OCI-LY3 (cell line): ENCODE measurements around the gene DIRAS2.

ENCODE experiments used
- H2AFZ ChIP-seq: fragments of 200-600, 300-600 bp; shearing (Covaris generic); 2 replicates; pipeline ENCODE4 v1.6.0; 2014; ENCODE audit warnings: antibody characterized with exemption, low read depth, low read length
- H3K27ac ChIP-seq: fragments of 200-600, 300-600 bp; sonication (generic); 2 replicates; pipeline ENCODE4 v1.5.1; 2014; ENCODE audit warnings: mild to moderate bottlenecking, low read length, moderate library complexity, mixed read lengths
- H3K27me3 ChIP-seq: fragments of 200-600, 300-600 bp; sonication (generic); 2 replicates; pipeline ENCODE4 v1.6.1; 2014; ENCODE audit warnings: low read depth, low read length, mixed read lengths
- H3K36me3 ChIP-seq: fragments of 200-600, 300-600 bp; sonication (generic); replicated peaks from 2 replicates; pipeline ENCODE3; 2014; ENCODE audit warnings: low read depth, low read length, mixed read lengths
- H3K4me1 ChIP-seq: fragments of 300-600, 200-600 bp; sonication (generic); 2 replicates; pipeline ENCODE4 v1.6.1; 2014; ENCODE audit warnings: low read length, mixed read lengths
- H3K4me2 ChIP-seq: fragments of 200-600, 300-600 bp; sonication (generic); 2 replicates; pipeline ENCODE4 v1.6.1; 2014; ENCODE audit warnings: low read length, mixed read lengths
- H3K4me3 ChIP-seq: fragments of 300-600, 200-600 bp; sonication (generic); 2 replicates; pipeline ENCODE4 v1.5.1; 2014; ENCODE audit warnings: antibody characterized with exemption, mild to moderate bottlenecking, low read length, moderate library complexity
- H3K79me2 ChIP-seq: fragments of 300-600, 200-600 bp; shearing (Covaris generic); 2 replicates; pipeline ENCODE4 v1.6.1; 2014; ENCODE audit warnings: mild to moderate bottlenecking, low read length, mixed read lengths
- H3K9ac ChIP-seq: fragments of 300-600, 200-600 bp; shearing (Covaris generic); 2 replicates; pipeline ENCODE4 v1.6.0; 2014; ENCODE audit warnings: mild to moderate bottlenecking, low read length, moderate library complexity
- H3K9me3 ChIP-seq: fragments of 200-600, 300-600 bp; shearing (Covaris generic); 2 replicates; pipeline ENCODE4 v1.6.1; 2014; ENCODE audit warnings: low read length, mixed read lengths; ENCODE audit not compliant: insufficient read depth
- H4K20me1 ChIP-seq: fragments of 200-600, 300-600 bp; sonication (generic); 2 replicates; pipeline ENCODE4 v1.6.1; 2016; ENCODE audit warnings: low read length, mixed read lengths; ENCODE audit not compliant: insufficient read depth
- EZH2phosphoT487 ChIP-seq: fragments of 200-600 bp; shearing (Covaris generic); IDR thresholded peaks from 2 replicates; pipeline ENCODE4 v1.6.1; 2018; ENCODE audit warnings: antibody characterized with exemption, mixed run types, low read depth
- TF ChIP-seq, protein P1 (sequence below): fragments of 200-600, 300-600 bp; sonication (generic); IDR thresholded peaks from 2 replicates; pipeline ENCODE4 v1.5.1; 2014; ENCODE audit warnings: antibody characterized with exemption, low read length, low read depth

The DIRAS2 gene

DNA sequence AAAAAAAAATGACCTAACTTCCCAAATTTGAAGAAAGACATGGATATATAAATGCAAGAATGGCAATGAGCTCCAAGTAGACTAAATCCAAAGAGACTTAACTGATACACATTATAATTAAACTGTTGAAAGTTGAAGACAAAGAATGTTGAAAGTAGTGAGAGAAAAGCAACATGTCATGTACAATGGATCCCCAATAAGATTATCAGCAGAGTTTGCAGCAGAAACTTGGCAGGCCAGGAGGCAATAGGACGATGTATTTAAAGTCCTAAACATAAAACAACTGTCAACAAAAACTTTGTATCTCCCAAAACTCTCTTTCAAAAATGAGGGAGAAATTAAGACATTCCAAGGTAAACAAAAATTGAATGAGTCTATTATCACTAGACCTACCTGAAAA is 8.6 kb upstream of the DIRAS2 start:
- no peak overlapping the region for H3K4me3 ChIP-seq
- H3K27me3 ChIP-seq, result no peaks in the 10 kb centered on the region
- no peaks in the 10 kb centered on the region for H3K79me2 ChIP-seq
- no peak overlapping the region for H2AFZ ChIP-seq
- no peak overlapping the region for H3K27ac ChIP-seq
- TF ChIP-seq, protein P1, sequence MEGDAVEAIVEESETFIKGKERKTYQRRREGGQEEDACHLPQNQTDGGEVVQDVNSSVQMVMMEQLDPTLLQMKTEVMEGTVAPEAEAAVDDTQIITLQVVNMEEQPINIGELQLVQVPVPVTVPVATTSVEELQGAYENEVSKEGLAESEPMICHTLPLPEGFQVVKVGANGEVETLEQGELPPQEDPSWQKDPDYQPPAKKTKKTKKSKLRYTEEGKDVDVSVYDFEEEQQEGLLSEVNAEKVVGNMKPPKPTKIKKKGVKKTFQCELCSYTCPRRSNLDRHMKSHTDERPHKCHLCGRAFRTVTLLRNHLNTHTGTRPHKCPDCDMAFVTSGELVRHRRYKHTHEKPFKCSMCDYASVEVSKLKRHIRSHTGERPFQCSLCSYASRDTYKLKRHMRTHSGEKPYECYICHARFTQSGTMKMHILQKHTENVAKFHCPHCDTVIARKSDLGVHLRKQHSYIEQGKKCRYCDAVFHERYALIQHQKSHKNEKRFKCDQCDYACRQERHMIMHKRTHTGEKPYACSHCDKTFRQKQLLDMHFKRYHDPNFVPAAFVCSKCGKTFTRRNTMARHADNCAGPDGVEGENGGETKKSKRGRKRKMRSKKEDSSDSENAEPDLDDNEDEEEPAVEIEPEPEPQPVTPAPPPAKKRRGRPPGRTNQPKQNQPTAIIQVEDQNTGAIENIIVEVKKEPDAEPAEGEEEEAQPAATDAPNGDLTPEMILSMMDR, result no peak
- no peak for TF ChIP-seq EZH2phosphoT487
- H3K9me3 ChIP-seq, result 0 out of 2 replicates have a peak, but pooled peaks cover 3% of the 10 kb centered on the region
- H3K9ac ChIP-seq, result no peak overlapping the region
- H4K20me1 ChIP-seq, result no peaks in the 10 kb centered on the region
- no peaks in the 10 kb centered on the region for H3K36me3 ChIP-seq
- no peak overlapping the region for H3K4me2 ChIP-seq
- H3K4me1 ChIP-seq, result no peaks in the 10 kb centered on the region

DNA sequence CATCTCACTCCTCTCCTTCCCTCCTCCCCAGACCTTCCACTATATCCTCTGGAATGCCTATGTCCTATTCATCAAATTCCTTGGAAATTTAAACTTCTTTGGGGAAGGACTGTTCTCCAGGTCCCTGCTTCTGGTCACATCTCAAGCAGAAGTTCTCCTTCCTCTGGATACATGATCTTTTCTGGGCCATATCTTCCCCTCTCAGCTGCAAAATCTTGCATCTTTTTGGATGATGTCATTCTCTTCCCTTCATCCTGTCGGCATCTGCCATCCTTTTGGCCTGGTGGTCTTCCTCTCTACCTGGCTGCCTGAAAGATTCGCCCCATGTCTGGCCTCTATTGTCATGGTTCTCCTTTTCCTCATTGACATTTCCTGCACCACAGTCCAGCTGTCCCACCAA is 5.2 kb upstream of the DIRAS2 start:
- no peak for TF ChIP-seq EZH2phosphoT487
- TF ChIP-seq, protein P1, result no peak
- H3K9me3 ChIP-seq, result 0 out of 2 replicates have a peak, but pooled peaks cover 3% of the 10 kb centered on the region

DNA sequence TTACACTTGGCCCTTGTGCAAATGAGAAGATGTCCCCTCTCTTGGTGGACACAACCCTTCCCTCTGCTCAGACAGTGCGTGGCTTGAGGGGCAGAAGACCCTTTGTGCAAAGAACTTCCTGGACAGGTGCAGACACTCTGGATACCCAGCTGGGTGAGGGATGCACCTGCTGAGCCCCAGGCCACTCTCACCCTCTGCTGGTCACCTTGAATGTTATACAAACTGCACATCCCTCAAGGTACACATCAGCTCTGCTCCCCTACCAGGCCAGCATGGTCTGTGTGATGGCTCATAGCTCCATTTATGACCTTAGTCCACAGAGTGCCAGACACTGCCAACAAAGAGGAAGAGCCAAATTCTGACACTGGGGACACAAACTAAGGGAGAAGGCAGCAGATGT is 3.1 kb upstream of the DIRAS2 start:
- no peak overlapping the region for H3K4me2 ChIP-seq
- TF ChIP-seq, protein P1, result peak; percentile 13; the same call in 1 of the 2 replicates
- TF ChIP-seq EZH2phosphoT487, result no peak
- no peaks in the 10 kb centered on the region for H3K9me3 ChIP-seq
- no peaks in the 10 kb centered on the region for H3K27me3 ChIP-seq
- no peaks in the 10 kb centered on the region for H3K36me3 ChIP-seq
- no peak overlapping the region for H3K9ac ChIP-seq
- no peaks in the 10 kb centered on the region for H3K4me1 ChIP-seq
- no peak overlapping the region for H2AFZ ChIP-seq
- H3K79me2 ChIP-seq, result no peaks in the 10 kb centered on the region
- no peak overlapping the region for H3K27ac ChIP-seq
- no peak overlapping the region for H3K4me3 ChIP-seq
- H4K20me1 ChIP-seq, result no peaks in the 10 kb centered on the region

More for the DNA sequence above, 5.2 kb upstream of the DIRAS2 start:
- no peaks in the 10 kb centered on the region for H3K36me3 ChIP-seq
- H3K4me3 ChIP-seq, result no peak overlapping the region
- no peak overlapping the region for H3K9ac ChIP-seq
- no peaks in the 10 kb centered on the region for H3K27me3 ChIP-seq
- H3K4me2 ChIP-seq, result no peak overlapping the region
- no peaks in the 10 kb centered on the region for H3K79me2 ChIP-seq
- H3K4me1 ChIP-seq, result no peaks in the 10 kb centered on the region
- no peak overlapping the region for H2AFZ ChIP-seq
- no peak overlapping the region for H3K27ac ChIP-seq
- no peaks in the 10 kb centered on the region for H4K20me1 ChIP-seq

DNA sequence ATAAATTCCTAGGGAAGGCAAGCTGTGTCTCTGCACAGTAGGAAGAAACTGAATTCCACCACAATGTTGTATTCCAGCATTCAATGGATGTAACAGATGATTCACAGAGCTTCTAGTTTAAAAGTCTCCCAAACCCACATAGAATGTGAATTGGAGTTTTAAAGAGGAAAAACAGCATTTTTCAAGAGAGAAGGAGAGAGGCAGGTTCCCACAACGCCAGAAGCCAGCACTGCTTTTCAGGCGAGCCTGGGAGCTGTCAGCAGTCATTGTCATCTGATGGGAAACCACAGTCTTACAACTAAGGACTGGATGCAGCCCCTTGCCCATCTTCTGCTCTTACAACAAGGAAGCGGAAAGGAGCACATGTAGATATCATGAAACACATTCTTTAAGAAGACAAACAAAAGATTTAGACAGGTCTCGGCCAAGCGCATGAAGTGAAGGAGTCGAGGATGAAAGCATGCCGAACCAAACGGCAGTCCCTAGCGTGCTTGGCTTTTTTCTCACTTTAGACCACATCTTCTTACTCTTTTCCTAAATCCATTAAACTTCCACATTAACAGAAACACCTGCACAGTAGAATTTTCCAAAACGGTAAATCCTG is 638 bp downstream of the DIRAS2 start:
- TF ChIP-seq EZH2phosphoT487, result no peak
- TF ChIP-seq, protein P1, result no peak
- Histone ChIP-seq H3K27me3 (no peaks in the 10 kb centered on the region), H3K4me2 (no peak overlapping the region), H3K79me2 (no peaks in the 10 kb centered on the region), H3K4me3 (no peak overlapping the region), H4K20me1 (no peaks in the 10 kb centered on the region), H2AFZ (no peak overlapping the region), H3K36me3 (no peaks in the 10 kb centered on the region), H3K9me3 (no peaks in the 10 kb centered on the region), H3K9ac (no peak overlapping the region), H3K4me1 (no peaks in the 10 kb centered on the region), H3K27ac (no peak overlapping the region)
